DMS 273 (cell line): ENCODE results near the gene ALAD.
A peak's percentile ranks its signal among the peaks of the same experiment; 100 is the strongest.
"Not testable (repeated sequence)": the region's sequence is repeated elsewhere in the genome, so short reads cannot be mapped to it uniquely, and the experiment has no call there.

Experiments used
- DNase-seq: peaks from one replicate; lab custom pipeline; 2025; ENCODE audit not compliant: unreplicated experiment; lab: John Stamatoyannopoulos, UW

The ALAD gene

GRCh38 chr9:113401027-113401792, at the start of gene ALAD:
TSS of gene ALAD (minus strand) at chr9:113401284. CDS start at chr9:113393559, 7,725 bp downstream.
- peak; percentile 99 for DNase-seq

GRCh38 chr9:113449376-113449775, 48.3 kb upstream of the ALAD start:
- no peak for DNase-seq

- peak; percentile 68 for DNase-seq
These were observed 45.2 kb upstream of the ALAD start for GRCh38 chr9:113446323-113446740.

GRCh38 chr9:113444736-113445135, 43.7 kb upstream of the ALAD start:
- DNase-seq: no peak

GRCh38 chr9:113437716-113438115, 36.6 kb upstream of the ALAD start:
- DNase-seq: not testable (repeated sequence)

- DNase-seq: no peak
These were observed 35.8 kb upstream of the ALAD start for GRCh38 chr9:113436728-113437515.

- no peak for DNase-seq
These were observed 30.1 kb upstream of the ALAD start for GRCh38 chr9:113431191-113431590.

- no peak for DNase-seq
These were observed 27.1 kb upstream of the ALAD start for GRCh38 chr9:113428062-113428615.

- DNase-seq: no peak
These were observed 26.5 kb upstream of the ALAD start for GRCh38 chr9:113427629-113428028.

- no peak for DNase-seq
These were observed 25.6 kb upstream of the ALAD start for GRCh38 chr9:113426701-113427100.

GRCh38 chr9:113425072-113425471, 24.0 kb upstream of the ALAD start:
- DNase-seq: no peak

GRCh38 chr9:113421726-113422125, 20.6 kb upstream of the ALAD start:
- no peak for DNase-seq

GRCh38 chr9:113417370-113417769, 16.3 kb upstream of the ALAD start:
- no peak for DNase-seq

- DNase-seq: no peak
These were observed 15.2 kb upstream of the ALAD start for GRCh38 chr9:113416149-113416721.

GRCh38 chr9:113410207-113410864, 9.3 kb upstream of the ALAD start, which contains the start of the genes C9orf43 and POLE3:
TSS of gene C9orf43 (plus strand) at chr9:113410747. CDS start at chr9:113413494, 2,747 bp downstream.
TSS of gene POLE3 (minus strand) at chr9:113410675. CDS start at chr9:113410293, 382 bp downstream.
- DNase-seq: peak; percentile 98

- peak; percentile 71 for DNase-seq
These were observed 8.8 kb upstream of the ALAD start for GRCh38 chr9:113409883-113410206.

GRCh38 chr9:113409481-113409880, 8.4 kb upstream of the ALAD start:
- peak; percentile 40 for DNase-seq

GRCh38 chr9:113406873-113407511, 5.9 kb upstream of the ALAD start:
- DNase-seq: peak; percentile 84

GRCh38 chr9:113406353-113406752, 5.3 kb upstream of the ALAD start:
- not testable (repeated sequence) for DNase-seq

- no peak for DNase-seq
These were observed 2.6 kb upstream of the ALAD start for GRCh38 chr9:113403646-113404045.
